HPDE6-E6E7 (cell line): ENCODE measurements around the gene TRPM1.
"Not testable (repeated sequence)": the region's sequence is repeated elsewhere in the genome, so short reads cannot be mapped to it uniquely, and the experiment has no call there.

Source experiments
- DNase-seq: peaks from one replicate; pipeline ENCODE4 v3.0.0; 2011; ENCODE audit warnings: missing footprints; ENCODE audit errors: extremely low spot score

The TRPM1 gene

GRCh38 chr15:31125061-31125460, 23.5 kb upstream of the TRPM1 start:
- DNase-seq, result no peak

- no peak for DNase-seq
Observed at GRCh38 chr15:31116423-31117030, 15.0 kb upstream of the TRPM1 start.

DNA sequence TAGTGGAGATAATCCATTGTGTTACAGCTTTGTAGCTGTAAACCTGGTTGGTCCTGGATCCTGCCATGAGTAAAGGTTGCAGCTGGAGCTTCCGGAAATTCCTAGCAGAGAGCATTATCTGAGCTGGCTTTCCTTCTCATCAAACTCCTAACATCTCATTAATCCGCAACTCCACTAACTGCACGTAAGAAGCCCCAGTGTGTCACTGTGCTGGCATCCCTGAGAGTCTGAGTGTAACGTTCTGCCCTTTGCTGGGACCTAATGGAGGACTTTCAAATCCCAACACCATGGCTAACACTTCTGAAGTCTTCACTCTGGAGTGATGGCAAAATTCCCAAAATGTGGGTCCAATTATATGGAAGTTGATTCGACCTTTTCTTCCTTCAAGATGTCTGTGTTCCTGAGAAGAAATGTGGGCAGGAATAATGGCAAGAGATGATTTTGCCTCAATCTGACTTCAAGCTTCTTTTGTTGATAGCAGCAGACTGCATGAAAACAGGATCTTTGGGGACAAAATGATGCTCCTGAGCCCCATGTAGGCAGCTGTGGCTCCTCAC, 9.6 kb upstream of the TRPM1 start:
- no peak for DNase-seq

DNA sequence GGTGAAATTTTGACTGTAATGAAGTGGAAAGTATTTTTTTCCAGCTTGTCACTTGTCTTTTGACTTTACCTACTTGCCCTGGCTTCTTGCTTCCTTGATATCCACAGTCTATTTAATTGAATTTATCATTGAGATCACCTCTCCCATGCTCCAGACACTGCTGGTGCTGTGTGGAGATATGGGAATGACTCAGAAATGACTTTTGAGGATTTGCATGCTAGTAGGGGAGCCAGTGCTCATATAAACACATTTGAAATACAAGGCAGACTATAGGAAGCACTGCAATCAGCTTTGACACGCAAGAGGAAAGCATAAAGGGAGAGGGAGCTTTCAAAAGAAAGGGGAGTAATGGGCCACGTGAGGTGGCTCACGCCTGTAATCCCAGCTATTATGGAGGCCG, 7.3 kb upstream of the TRPM1 start:
- no peak for DNase-seq

DNA sequence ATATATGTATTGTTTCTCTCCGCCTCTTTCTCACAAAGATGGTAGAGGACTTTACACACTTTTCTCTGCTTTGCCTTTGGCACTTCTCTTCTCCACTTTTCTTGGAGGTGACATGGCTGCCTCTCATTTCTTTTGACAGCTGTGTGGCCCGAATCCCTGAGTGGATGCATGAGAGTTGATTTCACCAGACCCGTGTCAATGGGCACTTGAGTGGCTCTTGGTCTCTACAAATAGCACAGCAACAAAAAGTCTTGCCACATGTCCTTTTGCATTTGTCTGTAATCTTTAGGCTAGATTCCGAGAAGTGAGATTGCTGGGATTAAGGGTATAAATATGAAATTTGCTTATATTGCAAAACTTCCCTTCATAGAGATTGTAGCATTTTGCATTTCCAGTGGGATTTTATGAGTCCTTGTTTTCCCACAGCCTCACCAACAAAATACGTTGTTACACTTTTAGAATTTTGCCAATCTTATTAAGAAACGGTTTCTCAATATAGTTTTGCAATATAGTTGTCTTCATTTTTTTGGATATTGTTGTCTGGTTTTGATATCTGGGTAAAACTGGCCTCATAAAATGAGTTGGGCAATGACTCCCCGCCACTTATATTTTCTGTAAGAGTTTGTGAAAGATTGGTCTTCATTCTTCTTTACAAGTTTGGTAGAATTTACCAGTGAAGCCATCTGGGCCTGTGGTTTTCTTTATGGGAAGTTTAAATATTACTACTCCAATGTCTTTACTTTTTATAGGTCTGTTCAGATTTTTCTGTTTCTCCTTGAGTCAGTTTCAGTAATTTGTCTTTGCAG, 5.2 kb upstream of the TRPM1 start:
- no peak for DNase-seq

- DNase-seq, result no peak
Observed at GRCh38 chr15:31104003-31104402, 2.5 kb upstream of the TRPM1 start.

GRCh38 chr15:31102374-31103342, 1.1 kb upstream of the TRPM1 start:
- DNase-seq, result no peak

DNA sequence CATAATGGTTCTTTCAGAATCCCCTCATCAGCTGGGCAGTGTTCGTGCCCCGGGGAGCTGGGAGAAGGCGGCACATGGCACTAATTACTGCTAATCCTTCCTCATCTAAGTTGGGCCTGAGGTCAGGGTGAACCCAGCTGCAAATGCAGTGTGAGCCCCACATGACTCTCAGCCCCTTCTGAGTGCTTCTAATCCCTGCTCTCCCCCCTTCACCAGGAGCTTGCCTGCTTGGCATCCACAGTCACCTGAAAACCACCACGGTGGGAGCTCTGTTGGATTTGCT, 455 bp upstream of the TRPM1 start:
- no peak for DNase-seq

GRCh38 chr15:31100738-31101137, 787 bp downstream of the TRPM1 start:
- no peak for DNase-seq

DNA sequence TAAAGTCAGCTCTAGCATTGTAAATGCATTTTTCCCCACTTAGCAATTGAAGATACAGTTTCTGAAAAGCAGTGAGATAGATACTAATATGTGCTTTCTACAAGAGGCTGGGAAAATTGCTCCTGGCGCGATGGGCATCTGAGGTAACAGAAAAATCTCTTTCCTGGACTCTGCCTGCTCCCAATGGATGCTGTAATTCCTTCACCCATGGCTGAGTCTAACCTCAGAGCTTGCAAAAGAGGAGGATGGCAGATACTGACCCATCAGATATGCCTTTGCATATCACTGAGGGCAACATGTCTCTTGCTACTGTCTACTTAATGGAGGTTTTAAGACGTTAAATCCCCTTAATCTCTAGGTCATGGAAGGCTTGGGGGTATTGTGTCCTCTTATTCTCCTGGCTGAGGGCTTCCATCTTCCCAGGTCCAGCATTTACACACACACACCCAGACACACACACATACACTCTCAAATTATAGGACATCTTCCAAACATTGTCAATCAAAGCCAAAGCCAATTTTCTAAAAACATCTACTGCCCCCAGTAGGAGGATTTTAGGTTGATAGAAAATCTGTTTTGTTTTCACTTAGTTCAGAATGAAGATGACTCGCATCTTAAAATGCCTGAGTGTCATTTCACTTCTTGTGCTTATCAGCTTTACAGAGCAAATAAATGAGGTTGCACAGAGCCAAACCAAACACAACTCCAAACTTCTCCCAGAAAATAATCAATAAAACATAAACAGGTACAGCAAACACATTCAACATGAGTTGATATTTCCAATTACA, 2.4 kb downstream of the TRPM1 start:
- no peak for DNase-seq

GRCh38 chr15:31098491-31098917, 3.0 kb downstream of the TRPM1 start:
- DNase-seq, result no peak

DNA sequence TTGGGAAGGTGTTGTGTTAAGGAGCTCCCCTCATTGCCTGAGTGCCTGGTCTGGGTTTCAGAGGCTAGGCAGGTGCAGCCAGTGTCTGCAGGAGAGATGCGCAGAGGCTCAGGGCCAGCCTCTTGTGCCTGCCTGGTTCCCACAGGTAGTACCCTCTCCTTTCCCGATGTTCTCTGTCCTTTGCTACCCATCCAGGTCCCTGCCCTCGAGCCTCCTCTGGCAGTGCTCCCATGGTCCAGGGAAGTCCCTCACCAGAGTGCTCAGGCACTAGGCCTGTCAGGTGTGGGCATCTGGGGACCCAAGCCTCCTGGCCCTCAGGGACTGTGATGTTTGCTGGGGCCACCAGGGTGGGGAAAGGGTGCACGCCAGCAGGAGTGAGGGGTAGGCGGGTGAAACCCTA, 5.0 kb downstream of the TRPM1 start:
- no peak for DNase-seq

DNA sequence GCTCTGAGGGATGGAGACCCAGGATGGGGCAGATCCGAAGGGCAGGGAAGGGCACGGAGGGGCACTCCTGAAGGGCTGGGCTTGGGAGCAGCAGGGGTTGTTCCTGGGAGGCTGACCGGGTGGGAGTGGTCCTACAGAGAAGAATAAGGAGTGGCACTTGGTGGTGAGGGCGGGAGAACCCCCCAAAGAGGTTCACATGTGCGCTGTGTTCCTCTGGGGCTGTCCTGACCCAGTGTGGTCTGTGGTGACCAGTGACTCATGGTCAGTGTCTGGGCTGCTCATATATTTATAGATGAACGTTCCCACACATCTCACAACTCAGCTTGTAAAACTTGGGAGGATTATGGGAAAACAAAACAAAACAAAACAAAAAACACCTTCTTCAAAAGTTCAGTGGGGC, 10.0 kb downstream of the TRPM1 start:
- no peak for DNase-seq

GRCh38 chr15:31090766-31091165, 10.8 kb downstream of the TRPM1 start:
- no peak for DNase-seq

DNA sequence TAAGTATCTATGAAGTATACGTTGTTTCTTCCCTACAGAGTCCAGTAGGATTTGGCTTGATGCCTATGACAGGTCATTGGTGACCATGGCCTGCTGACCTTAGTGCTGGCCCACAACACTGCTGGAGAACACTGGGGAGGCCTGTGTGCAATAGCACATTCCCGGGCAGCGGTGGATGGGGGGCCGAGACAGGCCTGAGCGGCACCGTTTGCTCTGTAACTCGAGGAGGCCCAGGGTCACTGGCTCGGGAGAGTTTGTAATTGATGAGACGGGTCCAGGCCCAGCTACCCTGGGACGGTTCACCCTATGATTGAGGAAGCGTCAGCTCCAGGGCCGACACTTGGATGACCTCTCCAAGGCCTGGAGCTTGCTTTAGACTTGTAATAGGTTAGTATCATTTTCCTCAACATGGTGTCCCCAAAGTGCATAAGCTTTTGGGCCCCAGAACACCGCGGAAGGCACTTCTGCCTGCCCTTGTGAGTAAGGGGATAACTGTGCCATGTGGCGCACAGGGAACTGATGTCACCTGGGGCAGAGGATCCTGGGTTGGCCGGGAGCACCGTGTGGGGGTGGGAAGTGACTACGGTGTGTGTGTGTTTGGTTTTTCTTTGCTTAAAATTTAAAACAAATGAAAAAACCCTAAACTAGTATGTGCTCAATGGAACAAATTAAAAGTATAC, 12.0 kb downstream of the TRPM1 start:
- no peak for DNase-seq

- no peak for DNase-seq
Observed at GRCh38 chr15:31088672-31089367, 12.7 kb downstream of the TRPM1 start.

GRCh38 chr15:31088041-31088440, 13.5 kb downstream of the TRPM1 start:
- DNase-seq, result not testable (repeated sequence)

DNA sequence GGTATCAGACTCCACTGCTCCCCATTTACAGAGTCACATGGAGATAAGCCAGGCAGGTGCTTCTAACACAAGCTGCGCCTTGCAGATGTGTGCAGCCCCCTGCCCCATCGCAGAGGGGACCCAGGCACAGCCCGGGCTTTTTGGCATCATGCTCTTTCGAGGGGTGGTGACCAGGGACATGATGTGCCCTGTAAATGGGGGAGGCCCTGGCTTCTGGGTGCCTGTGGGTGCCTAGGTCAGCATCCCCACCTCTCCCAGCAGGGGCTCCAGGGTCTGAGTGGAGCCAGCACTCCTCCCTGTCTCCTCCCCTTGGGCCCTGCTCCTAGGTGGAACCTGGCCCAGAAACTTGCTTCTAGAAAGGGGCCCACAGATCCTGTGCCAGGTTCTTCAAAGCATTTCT, 15.2 kb downstream of the TRPM1 start:
- DNase-seq, result no peak

DNA sequence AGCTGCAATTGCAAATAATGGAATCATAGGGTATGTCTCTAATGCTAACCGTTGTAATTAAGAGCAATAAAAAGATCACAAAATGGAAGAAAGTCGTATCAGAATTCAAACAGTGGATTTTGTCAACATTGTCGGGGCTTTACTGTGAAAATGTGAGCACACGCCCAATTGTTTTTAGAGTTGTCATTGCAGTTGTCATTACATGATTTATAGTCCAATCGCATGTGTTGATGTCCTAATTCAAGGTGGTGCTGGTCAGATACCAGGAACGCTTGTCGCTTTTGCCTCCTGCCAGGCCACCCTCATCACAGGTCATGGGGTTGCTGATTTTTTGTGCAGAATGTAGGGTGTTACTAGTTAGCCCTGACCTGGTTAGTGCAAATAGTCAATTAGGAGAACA, 16.2 kb downstream of the TRPM1 start:
- DNase-seq, result no peak

GRCh38 chr15:31084176-31084575, 17.3 kb downstream of the TRPM1 start:
- no peak for DNase-seq
